ENCODE results near the gene SPAG4. TPM values are rescaled to one million over a fixed set of nuclear protein-coding genes. Genes with fewer than 3 reads are reported as not detected.

SPAG4 gene
- total and polyA plus RNA-seq, 2 experiments from 2014 or later: 2.7 to 2.9 TPM

DNA sequence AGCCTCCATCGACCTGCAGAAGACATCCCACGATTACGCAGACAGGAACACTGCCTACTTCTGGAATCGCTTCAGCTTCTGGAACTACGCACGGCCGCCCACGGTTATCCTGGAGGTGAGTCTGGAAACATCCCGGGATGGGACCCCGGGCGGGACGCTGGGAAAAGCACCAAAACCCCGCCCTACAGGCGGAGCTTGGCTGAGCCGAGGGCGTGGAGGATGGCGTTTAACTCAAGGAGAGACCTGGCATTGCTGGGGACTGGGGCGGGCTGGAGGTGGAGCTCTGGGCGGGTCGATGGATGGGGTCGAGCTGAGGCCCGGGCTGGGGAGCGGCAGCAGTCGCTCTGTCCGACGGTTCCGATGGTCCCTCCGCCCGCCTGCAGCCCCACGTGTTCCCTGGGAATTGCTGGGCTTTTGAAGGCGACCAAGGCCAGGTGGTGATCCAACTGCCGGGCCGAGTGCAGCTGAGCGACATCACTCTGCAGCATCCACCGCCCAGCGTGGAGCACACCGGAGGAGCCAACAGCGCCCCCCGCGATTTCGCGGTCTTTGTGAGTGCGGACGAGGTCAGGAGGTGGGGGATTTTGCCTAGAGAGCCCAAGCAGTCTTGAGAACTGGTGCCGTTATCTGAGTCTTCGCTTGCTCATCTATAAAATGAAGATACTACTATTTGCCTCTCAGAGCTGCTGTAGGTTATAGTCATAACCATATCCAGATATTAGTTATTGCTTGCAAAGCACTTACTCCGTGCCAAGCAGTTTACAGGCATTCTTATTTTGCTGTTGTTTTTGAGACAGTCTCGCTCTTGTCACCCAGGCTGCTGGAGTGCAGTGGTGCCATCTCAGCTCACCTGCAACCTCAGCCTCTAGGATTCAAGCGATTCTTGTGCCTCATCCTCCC is 3.8 kb downstream of the SPAG4 start (continued):
- TF ChIP-seq ETS1 (IDR thresholded peaks at IDR 0.05): no peak
- TF ChIP-seq POLR2AphosphoS5 (IDR thresholded peaks at IDR 0.05; ENCODE audit: low read depth): peak; percentile 71
- TF ChIP-seq ZNF114 (CRISPR knock-in tag; IDR thresholded peaks at IDR 0.05): no peak
- TF ChIP-seq CTCF (conservative IDR thresholded peaks at IDR 0.05; ENCODE audit: low read depth in 2 of 2): peak; percentile 66 to 78
- TF ChIP-seq REST (IDR thresholded peaks at IDR 0.05; ENCODE audit: unreplicated experiment): no peak
- no peak for TF ChIP-seq JUNB (IDR thresholded peaks at IDR 0.05; ENCODE audit: unreplicated experiment)
- no peak for TF ChIP-seq NANOG (IDR thresholded peaks at IDR 0.05; ENCODE audit: borderline replicate concordance)
- no peak for TF ChIP-seq CREB1 (CRISPR knock-in tag; IDR thresholded peaks at IDR 0.05; ENCODE audit: low read depth)

- H2AFZ ChIP-seq: no peak overlapping the region
- ATAC-seq: no peak
- no peak for DNase-seq (ENCODE audit: low spot score)
- H3K36me3 ChIP-seq (ENCODE audit: insufficient read depth): peaks cover 12% of the 10 kb centered on the region
- peaks cover 21% of the 10 kb centered on the region for H3K4me1 ChIP-seq (ENCODE audit: insufficient read depth)
- H4K20me1 ChIP-seq (replicated peaks; ENCODE audit: insufficient read depth): no peaks in the 10 kb centered on the region; the same call in 1 of the 2 replicates
- no peak overlapping the region for H3K27ac ChIP-seq (ENCODE audit: low read depth)
- TF ChIP-seq NANOG (IDR thresholded peaks at IDR 0.05; ENCODE audit: borderline replicate concordance) (no peak), ZNF331 (CRISPR knock-in tag; IDR thresholded peaks at IDR 0.05; ENCODE audit: low read depth) (no peak), STAT1 (IDR thresholded peaks at IDR 0.05; ENCODE audit: unreplicated experiment) (no peak), JUNB (IDR thresholded peaks at IDR 0.05; ENCODE audit: unreplicated experiment) (no peak), ZNF114 (CRISPR knock-in tag; IDR thresholded peaks at IDR 0.05) (no peak), ETS1 (IDR thresholded peaks at IDR 0.05) (no peak), EZH2 (IDR thresholded peaks at IDR 0.05; ENCODE audit: low read depth, unreplicated experiment) (no peak), EZH2phosphoT487 (IDR thresholded peaks at IDR 0.05; ENCODE audit: unreplicated experiment) (no peak)
- Mint-ChIP-seq H3K27ac (no peak overlapping the region), H3K9me3 (no peaks in the 10 kb centered on the region), H3K27me3 (ENCODE audit: insufficient read depth, low read depth, poor library complexity) (peaks cover 31% of the 10 kb centered on the region), H3K4me3 (no peak overlapping the region), H3K4me1 (peaks cover 14% of the 10 kb centered on the region), H3K36me3 (ENCODE audit: low read depth) (peaks cover 11% of the 10 kb centered on the region)
- H3K4me3 ChIP-seq: no peak overlapping the region
- no peaks in the 10 kb centered on the region for H3K9me2 ChIP-seq (ENCODE audit: insufficient read depth)
- no peaks in the 10 kb centered on the region for H3K79me2 ChIP-seq (replicated peaks; ENCODE audit: insufficient read depth)
- peaks cover 23% of the 10 kb centered on the region for H3F3A ChIP-seq (replicated peaks; ENCODE audit: low read depth)
- no peak overlapping the region for H3K4me2 ChIP-seq
- H3K27me3 ChIP-seq (ENCODE audit: insufficient read depth): peaks cover 11% of the 10 kb centered on the region
Measured at GRCh38 chr20:35620818-35621559, 5.4 kb downstream of the SPAG4 start.
